GM21390 (cell line): ENCODE results near the gene GMPR.
A peak's percentile ranks its signal among the peaks of the same experiment; 100 is the strongest.
"Not testable (repeated sequence)": the region's sequence is repeated elsewhere in the genome, so short reads cannot be mapped to it uniquely, and the experiment has no call there.

Source experiments
- ATAC-seq: cut with Tn5 transposase; IDR thresholded peaks from one replicate; pipeline ENCODE4 v1.9.1; 2021; ENCODE audit not compliant: unreplicated experiment

The GMPR gene

GRCh38 chr6:16225062-16225731, 13.2 kb upstream of the GMPR start:
- ATAC-seq: not testable (repeated sequence)

- not testable (repeated sequence) for ATAC-seq
Observed at GRCh38 chr6:16226117-16227047, 12.0 kb upstream of the GMPR start.

DNA sequence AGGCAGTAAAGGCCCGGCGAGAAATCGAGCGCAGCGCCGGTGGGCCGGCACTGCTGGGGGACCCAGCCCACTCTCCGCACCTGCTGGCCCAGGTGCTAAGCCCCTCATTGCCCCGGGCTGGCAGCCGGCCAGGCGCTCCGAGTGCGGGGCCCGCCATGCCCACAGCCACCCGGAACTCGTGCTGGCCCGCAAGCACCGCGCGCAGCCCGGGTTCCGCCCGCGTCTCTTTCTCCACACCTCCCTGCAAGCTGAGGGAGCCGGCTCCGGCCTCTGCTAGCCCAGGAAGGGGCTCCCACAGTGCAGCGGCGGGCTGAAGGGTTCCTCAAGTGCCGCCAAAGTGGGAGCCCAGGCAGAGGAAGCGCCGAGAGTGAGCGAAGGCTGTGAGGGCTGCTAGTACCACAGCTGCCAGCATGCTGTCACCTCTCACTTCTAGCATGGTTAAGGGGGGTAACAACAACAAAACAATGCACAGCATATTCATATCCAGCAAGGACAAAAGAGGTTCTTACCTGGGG, 11.3 kb upstream of the GMPR start:
- no peak for ATAC-seq

DNA sequence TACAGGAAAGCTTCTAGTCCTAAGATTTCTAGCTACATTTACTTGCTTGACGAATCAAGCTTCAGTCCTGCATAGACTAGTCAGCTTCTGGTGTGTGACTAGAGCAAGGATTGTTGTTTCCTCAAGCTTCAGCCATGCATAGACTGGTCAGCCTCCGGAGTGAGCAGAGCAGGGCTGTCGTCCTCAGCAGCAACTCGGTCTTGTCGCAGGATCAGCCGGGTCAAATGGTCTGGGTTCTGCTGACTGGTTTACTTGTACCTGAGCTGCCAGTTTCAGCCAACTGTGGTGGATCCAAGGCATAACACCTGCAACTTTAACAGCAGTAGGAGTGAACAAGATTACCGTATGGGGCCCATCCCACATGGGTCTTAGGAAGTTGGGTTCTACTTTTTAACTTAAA, 10.8 kb upstream of the GMPR start:
- ATAC-seq: no peak

DNA sequence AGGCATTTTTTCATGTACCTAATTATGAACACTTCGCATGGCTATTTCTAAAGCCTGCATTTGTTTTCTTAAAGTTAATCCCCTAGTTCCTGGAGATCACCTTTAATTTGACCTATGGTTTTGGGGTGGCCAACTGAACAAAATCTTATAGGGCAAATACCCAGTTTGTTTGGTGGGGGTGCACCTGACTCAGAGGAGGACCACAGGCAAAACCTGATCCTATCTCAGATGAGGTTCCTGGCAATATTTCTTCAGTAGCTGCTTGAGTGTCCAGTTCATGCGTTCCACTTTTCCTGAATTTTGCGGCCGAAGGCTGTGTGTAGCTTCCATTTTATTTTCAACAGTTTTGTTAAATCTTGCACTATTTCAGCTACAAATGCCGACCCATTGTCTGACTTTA, 10.3 kb upstream of the GMPR start:
- no peak for ATAC-seq

DNA sequence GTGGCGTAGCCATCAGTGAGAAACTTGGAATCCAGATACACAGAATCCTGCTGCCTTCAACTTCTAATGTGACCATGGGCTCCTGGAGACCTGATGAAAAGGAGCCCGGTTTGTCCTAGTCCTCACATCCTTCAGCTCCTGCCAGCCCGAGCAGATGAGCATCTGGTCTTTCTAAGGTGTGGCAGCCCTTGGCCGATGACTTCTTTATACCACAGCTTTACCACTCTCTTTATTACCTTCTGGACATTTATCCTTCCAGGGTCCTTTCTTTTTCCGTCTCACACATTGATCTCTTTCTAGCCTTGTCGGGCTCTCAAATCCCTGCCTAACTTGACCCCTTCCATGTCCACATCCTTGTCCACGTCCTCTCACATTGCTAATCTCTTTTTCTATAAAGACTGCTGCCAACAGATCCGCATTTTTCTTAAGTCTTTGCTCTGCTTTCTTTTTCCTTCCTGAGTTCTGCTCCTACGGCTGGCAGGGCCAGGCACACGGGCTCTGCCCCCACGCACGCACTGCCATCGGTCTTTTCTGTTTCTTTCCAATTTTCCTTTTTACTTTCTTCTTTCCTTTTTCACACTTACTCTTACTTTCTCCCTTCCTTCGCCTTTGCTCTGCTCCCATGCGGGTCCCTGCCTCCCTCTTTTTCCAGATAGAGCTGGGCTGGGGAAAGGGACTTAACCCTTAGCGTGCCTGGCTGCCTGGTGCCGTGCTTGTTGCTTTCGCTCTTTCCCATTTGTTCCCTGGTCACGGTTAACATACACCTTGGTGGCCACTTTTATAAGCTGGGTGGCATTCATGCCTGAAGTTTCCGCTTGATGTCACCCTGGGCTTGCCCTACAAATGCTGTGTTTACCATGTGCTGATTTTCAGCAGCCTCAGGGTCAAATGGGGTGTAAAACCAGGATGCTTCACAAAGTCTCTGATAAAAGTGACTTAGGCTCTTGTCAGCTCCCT, 9.4 kb upstream of the GMPR start:
- ATAC-seq: no peak

DNA sequence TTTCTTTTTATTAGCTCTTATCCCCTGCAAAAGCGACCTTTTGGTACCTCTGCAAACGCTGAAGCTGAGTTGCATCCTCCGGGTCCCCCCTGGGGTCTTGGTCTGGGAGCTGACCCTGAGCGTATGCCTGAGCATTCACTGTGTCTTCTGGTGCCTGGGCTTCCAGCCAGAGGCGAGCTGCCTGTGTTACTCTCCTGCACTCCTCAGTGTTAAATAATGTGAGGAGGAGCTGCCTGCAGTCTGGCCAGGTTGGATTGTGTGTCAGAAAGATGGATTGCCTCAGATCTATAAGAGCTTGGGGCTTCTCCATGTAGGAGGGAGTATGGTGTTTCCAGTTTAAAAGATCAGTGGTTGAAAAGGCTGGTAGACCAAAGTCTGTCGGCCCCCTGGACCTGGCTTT, 8.7 kb upstream of the GMPR start:
- ATAC-seq: no peak

DNA sequence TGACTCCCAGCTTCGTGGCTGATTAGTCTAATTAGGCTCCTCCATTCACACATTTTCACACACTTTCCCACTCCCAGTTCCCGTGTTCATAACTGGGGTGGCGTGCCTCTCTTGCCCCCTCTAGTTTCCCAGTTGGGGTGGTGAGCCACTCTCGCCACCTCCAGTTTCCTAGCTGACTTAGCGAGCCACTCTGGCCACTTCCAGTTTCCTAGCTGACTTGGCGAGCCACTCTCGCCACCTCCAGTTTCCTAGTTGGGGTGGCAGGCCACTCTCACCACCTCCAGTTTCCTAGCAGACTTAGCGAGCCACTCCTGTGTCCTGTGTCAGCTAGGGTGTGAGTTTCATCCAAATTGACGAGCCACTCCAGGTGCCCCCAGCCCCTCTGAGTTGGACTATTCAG, 7.4 kb upstream of the GMPR start:
- no peak for ATAC-seq

GRCh38 chr6:16232086-16232485, 6.3 kb upstream of the GMPR start:
- no peak for ATAC-seq

DNA sequence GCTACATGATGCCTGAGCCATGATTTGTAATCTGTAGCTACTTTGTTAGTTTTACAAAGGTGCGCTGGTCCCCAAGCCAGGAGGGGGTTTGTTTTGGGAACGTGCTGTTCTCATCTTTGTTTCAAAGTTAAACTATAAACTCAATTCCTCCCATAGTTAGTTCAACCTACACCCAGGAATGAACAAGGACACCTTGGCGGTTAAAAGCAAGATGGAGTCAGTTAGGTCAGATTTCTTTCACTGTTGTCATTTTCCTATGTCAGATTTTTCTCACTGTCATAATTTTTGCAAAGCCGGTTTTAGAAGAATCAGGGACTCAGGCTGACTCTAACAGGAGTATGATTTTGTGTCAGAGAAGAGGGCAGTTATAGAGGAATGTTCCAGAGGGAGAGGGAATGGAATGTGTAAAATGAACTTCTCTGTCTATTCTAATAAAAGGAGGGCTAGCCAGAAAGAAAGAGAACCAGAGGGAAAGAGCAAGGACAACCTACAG, 2.3 kb upstream of the GMPR start:
- no peak for ATAC-seq

GRCh38 chr6:16236631-16237199, 1.7 kb upstream of the GMPR start:
- ATAC-seq: peak; percentile 58

DNA sequence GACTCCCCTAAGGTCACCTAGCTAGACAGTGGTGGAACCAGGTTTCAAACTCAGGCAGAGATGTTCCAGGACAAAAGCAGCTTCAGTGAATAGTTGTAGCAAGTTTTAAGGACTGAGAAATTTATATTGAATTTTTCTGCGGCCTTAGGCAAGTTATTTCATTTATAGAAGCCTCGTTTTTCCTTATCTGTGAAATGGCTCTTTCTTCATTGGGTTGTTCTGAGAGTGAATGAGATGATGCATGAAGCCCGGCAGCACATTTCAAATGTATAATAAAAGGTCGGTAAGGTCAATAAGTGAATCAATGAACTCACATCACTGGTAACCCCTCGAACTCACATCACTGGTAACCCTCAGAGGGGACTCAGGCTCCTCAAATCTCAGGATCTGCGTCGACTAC, 1.1 kb upstream of the GMPR start:
- no peak for ATAC-seq

GRCh38 chr6:16238963-16239797, 793 bp downstream of the GMPR start:
- ATAC-seq: no peak

DNA sequence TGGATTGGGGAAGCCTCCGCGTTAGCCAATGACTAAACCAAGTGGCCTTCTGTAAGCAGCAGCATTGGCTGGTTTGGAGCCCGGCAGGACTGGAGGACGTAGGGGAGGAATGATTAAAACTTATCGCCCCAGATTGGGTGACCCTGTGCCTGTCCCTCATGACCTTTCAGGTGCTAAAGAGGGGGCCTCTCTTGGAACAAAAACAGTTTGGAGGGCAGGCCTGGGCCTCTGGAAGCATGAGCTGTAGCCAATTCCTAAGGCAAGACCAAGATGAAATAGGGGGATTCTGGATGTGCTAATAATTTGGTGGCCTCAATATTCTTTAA, 1.4 kb downstream of the GMPR start:
- no peak for ATAC-seq

- no peak for ATAC-seq
Observed at GRCh38 chr6:16240589-16241320, 2.4 kb downstream of the GMPR start.

- no peak for ATAC-seq
Observed at GRCh38 chr6:16241321-16241689, 2.9 kb downstream of the GMPR start.

DNA sequence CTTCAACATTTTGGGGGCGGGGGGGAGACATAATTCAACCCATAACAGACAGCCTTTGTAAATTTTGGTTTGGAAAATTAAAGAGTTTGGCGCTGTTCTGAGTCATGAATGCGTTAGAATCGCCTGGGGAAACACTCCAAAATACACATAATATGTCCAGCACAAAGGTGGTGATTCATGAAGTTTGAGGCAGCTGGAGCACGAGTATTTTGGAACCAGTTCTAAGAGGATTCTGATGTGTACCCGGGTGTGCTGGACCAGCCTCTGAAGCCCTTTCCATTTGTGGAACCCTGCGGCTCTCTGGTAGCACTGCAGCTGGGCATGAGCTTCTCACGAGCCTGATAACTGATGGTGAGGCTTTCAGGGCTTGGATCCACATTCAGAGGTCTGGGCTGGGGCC, 4.7 kb downstream of the GMPR start:
- no peak for ATAC-seq

DNA sequence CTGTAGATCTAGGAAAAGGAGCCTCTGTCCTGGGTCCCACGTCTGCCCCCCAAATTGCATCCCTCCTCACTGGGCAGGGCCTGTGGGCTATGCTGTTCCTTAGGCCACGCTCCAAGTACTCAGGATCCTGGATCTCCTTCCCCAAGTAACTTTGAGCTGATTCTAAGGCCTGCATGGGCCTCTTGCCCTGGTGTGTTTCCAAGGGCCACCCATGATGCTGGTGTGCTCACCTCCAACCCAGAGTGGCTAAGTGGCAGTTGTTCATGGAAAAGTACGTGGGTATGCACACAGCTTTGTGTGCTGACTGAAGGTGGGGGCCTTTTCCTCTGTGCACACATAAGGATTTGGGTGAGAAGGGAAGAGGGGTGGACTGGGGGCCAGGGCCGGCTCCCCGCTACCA, 5.3 kb downstream of the GMPR start:
- no peak for ATAC-seq

DNA sequence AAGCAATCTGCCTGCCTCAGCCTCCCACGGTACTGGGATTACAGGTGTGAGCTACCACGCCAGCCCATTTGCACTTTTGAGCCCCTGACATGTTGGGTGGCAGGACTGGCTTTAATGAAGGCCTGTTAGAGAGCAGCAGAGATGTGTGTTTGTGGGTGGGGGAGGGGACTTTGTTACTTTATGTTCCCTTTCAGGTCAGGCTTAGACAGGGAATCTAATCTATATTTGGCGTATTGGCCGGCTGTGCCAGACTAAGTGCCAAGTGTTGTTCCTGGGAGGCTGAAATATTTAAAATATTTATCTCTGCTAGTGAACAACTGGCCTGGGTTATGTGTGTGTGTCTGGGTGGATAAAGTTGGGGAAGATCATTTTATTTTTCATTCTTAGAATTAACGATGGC, 6.1 kb downstream of the GMPR start:
- no peak for ATAC-seq
